Measurements from ENCODE around the gene EEF1AKMT1. TPM values are rescaled to one million over a fixed set of nuclear protein-coding genes. Genes with fewer than 3 reads are reported as not detected.

EEF1AKMT1 gene, protein sequence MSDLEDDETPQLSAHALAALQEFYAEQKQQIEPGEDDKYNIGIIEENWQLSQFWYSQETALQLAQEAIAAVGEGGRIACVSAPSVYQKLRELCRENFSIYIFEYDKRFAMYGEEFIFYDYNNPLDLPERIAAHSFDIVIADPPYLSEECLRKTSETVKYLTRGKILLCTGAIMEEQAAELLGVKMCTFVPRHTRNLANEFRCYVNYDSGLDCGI
- total RNA-seq, result 10 to 100 TPM; 13.1 to 18.6 TPM
- polyA plus RNA-seq (ENCODE audit: insufficient read length in 2 of 2), result 10 to 100 TPM; 18.2 to 20.8 TPM
- long read RNA-seq, donor 1, transcript EEF1AKMT1-202 (5 exons, 1,042 nt), result major isoform, 9 of 9 reads
- long read RNA-seq, donor 1, partial matches to known transcripts, result 0 of 9 reads
- long read RNA-seq, donor 1, other reads (novel, unspliced or antisense), result 0 of 9 reads
- long read RNA-seq, donor 2, transcript EEF1AKMT1-202 (5 exons, 1,042 nt), result major isoform, 5 of 5 reads
- long read RNA-seq, donor 2, partial matches to known transcripts, result 0 of 5 reads
- long read RNA-seq, donor 2, other reads (novel, unspliced or antisense), result 0 of 5 reads
- long read RNA-seq, donor 3, transcript EEF1AKMT1-202 (5 exons, 1,042 nt), result major isoform, 6 of 6 reads
- long read RNA-seq, donor 3, partial matches to known transcripts, result 0 of 6 reads
- long read RNA-seq, donor 3, other reads (novel, unspliced or antisense), result 0 of 6 reads
- long read RNA-seq, donor 4, partial matches to known transcripts, result 0 of 3 reads
- long read RNA-seq, donor 4, other reads (novel, unspliced or antisense), result 0 of 3 reads

DNA sequence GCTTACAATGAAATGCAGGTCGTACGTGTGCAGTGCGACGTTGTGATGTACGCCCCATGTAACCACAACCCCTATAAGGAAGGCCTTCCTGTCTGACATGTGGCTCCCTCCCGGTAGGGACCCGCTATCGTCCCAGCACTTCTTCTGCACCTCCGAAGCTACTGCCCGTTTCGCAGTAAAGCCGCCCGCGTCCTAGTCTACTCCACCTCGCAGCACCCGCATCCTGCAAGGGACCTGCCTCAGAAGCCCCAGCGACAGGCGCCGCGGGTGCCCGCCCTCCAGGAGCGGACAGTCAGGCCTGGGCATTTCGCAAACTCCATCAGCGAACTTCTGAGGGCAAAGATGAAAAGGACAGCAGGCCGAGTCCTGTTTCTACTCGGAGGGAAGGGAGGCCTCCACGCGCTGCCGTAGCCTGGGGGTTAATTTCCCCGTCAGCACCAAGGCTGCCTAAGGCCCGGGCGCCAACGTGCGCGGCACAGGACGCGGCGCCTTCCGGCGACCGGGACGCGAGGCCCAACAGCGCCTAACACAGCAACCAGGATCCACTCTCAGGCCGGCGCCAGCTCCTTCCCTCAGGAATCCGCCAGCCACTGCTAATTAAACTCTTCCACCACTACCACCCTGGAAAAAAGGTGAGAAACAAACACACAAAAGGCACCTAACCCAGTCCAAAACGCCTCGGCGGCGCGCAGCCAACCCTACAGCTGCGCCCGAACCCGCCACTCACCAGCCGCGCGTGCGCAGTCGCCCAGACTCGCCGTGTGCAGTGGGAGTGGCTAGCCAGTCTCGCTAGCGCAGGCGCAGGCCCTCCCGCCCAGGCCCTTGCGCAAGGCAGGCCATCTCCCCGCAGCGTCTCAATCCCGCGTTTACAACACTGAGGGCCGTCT lies at the start of gene EEF1AKMT1:
EEF1AKMT1 (minus strand) TSS at position 768 of the 887 bp plus-strand sequence. CDS start 16,363 bp downstream, outside the sequence.
- Histone ChIP-seq H3K4me1 (ENCODE audit: control insufficient read depth, insufficient read depth, low read length) (peaks cover 5% of the 10 kb centered on the region), H3K27ac (ENCODE audit: low read depth, low read length) (peak within 1 kb of the TSS; percentile 88), H3K4me3 (ENCODE audit: low read depth, low read length) (peak within 1 kb of the TSS; percentile 77), H3K27me3 (ENCODE audit: control insufficient read depth, insufficient read depth, low read length) (no peaks in the 10 kb centered on the region), H3K36me3 (ENCODE audit: control insufficient read depth, insufficient read depth, low read length) (no peaks in the 10 kb centered on the region), H3K9me3 (ENCODE audit: control insufficient read depth, insufficient read depth, low read length) (peaks cover 2% of the 10 kb centered on the region)
- WGBS (ENCODE audit: insufficient coverage), result under 1% methylated on average over 68 of the region's 72 CpGs
- peak; percentile 86 to 98 (median 92) for DNase-seq (ENCODE audit: low read depth in 4 of 6, low spot score in 6 of 6)

DNA sequence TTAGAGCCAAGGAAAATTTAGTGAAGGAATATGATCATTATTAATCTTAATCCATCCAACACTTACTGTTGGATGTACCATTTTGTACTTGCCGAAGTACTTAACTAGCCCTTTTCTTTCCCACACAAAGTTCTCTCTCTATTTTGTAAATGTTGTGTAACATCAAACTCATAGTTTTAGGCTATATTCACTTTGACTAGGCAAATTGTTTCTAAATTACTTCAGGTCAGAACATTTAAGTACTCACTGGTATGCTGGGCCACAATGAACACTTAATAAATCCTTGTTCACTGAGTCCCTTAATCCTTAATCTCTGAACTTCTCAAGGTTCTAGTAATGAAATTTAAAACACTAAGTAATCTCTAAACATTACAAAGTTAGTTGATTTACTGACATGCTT lies 49.3 kb upstream of the EEF1AKMT1 start:
- no peaks in the 10 kb centered on the region for H3K36me3 ChIP-seq (ENCODE audit: control insufficient read depth, insufficient read depth, low read length)
- whole genome bisulfite sequencing (ENCODE audit: insufficient coverage), result no CpG with 5 or more reads among the region's 1 CpG
- H3K4me3 ChIP-seq (ENCODE audit: low read depth, low read length), result no peak overlapping the region
- no peaks in the 10 kb centered on the region for H3K4me1 ChIP-seq (ENCODE audit: control insufficient read depth, insufficient read depth, low read length)
- no peaks in the 10 kb centered on the region for H3K9me3 ChIP-seq (ENCODE audit: control insufficient read depth, insufficient read depth, low read length)
- H3K27ac ChIP-seq (ENCODE audit: low read depth, low read length), result no peak overlapping the region
- no peak for DNase-seq (ENCODE audit: low read depth in 4 of 6, low spot score in 6 of 6)
- H3K27me3 ChIP-seq (ENCODE audit: control insufficient read depth, insufficient read depth, low read length), result no peaks in the 10 kb centered on the region

DNA sequence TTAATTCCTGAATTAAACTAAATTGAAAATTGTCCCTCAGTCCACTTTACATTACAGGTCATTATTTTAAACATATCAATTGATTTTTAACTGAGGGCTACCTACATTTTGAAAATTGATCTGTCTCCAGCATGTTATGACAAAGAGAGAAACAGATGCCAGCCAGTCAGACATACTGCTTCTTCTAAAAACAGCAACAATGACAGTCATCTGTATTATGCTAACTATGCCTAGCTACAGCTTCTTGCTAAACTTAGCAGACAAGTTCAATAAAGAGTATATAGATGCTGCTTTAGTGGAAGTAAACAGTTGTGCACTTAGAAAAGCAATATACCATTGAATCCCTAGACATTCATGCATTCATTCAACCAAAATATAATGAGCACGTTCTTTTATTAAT lies 48.6 kb upstream of the EEF1AKMT1 start:
- WGBS (ENCODE audit: insufficient coverage), result no CpG with 5 or more reads among the region's 1 CpG
- Histone ChIP-seq H3K27me3 (ENCODE audit: control insufficient read depth, insufficient read depth, low read length) (no peaks in the 10 kb centered on the region), H3K9me3 (ENCODE audit: control insufficient read depth, insufficient read depth, low read length) (no peaks in the 10 kb centered on the region), H3K4me1 (ENCODE audit: control insufficient read depth, insufficient read depth, low read length) (no peaks in the 10 kb centered on the region), H3K27ac (ENCODE audit: low read depth, low read length) (no peak overlapping the region), H3K36me3 (ENCODE audit: control insufficient read depth, insufficient read depth, low read length) (no peaks in the 10 kb centered on the region), H3K4me3 (ENCODE audit: low read depth, low read length) (no peak overlapping the region)
- DNase-seq (ENCODE audit: low read depth in 4 of 6, low spot score in 6 of 6), result no peak

DNA sequence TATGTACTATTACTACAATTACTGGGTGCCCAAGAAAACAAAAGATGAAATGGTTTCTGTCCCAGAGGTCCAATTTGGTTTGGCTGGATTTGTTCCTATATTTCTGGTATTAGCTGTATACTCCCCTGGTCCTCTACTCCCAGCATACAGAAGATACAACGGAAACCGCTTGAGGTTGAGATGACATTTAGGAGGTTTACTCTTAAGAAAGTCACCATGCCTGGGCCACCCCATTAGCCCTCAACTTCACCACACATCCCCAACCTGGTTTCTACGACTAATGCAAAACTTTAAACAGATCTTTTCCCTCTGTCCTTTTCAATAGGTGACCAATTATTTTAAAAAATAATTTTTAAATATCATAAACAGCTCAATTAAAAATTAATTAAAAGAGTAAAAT lies 46.0 kb upstream of the EEF1AKMT1 start:
- Histone ChIP-seq H3K27me3 (ENCODE audit: control insufficient read depth, insufficient read depth, low read length) (no peaks in the 10 kb centered on the region), H3K4me1 (ENCODE audit: control insufficient read depth, insufficient read depth, low read length) (no peaks in the 10 kb centered on the region), H3K27ac (ENCODE audit: low read depth, low read length) (no peak overlapping the region), H3K9me3 (ENCODE audit: control insufficient read depth, insufficient read depth, low read length) (no peaks in the 10 kb centered on the region), H3K4me3 (ENCODE audit: low read depth, low read length) (no peak overlapping the region), H3K36me3 (ENCODE audit: control insufficient read depth, insufficient read depth, low read length) (no peaks in the 10 kb centered on the region)
- WGBS (ENCODE audit: insufficient coverage), result no CpG with 5 or more reads among the region's 3 CpGs
- DNase-seq (ENCODE audit: low read depth in 4 of 6, low spot score in 6 of 6), result no peak

- no peak for DNase-seq (ENCODE audit: low read depth in 4 of 6, low spot score in 6 of 6)
- Histone ChIP-seq H3K27ac (ENCODE audit: low read depth, low read length) (no peak overlapping the region), H3K9me3 (ENCODE audit: control insufficient read depth, insufficient read depth, low read length) (no peaks in the 10 kb centered on the region), H3K4me1 (ENCODE audit: control insufficient read depth, insufficient read depth, low read length) (no peaks in the 10 kb centered on the region), H3K36me3 (ENCODE audit: control insufficient read depth, insufficient read depth, low read length) (no peaks in the 10 kb centered on the region), H3K4me3 (ENCODE audit: low read depth, low read length) (no peak overlapping the region), H3K27me3 (ENCODE audit: control insufficient read depth, insufficient read depth, low read length) (no peaks in the 10 kb centered on the region)
- WGBS (ENCODE audit: insufficient coverage), result no CpG with 5 or more reads among the region's 1 CpG
These were observed 41.7 kb upstream of the EEF1AKMT1 start for GRCh38 chr13:20815464-20815863.

GRCh38 chr13:20814224-20814910 lies 40.6 kb upstream of the EEF1AKMT1 start:
- DNase-seq (ENCODE audit: low read depth in 4 of 6, low spot score in 6 of 6), result peak in 1 of 6 donors; percentile 35
- Histone ChIP-seq H3K27ac (ENCODE audit: low read depth, low read length) (no peak overlapping the region), H3K4me3 (ENCODE audit: low read depth, low read length) (no peak overlapping the region), H3K9me3 (ENCODE audit: control insufficient read depth, insufficient read depth, low read length) (no peaks in the 10 kb centered on the region), H3K4me1 (ENCODE audit: control insufficient read depth, insufficient read depth, low read length) (no peaks in the 10 kb centered on the region), H3K36me3 (ENCODE audit: control insufficient read depth, insufficient read depth, low read length) (no peaks in the 10 kb centered on the region), H3K27me3 (ENCODE audit: control insufficient read depth, insufficient read depth, low read length) (no peaks in the 10 kb centered on the region)
- no CpG with 5 or more reads among the region's 5 CpGs for WGBS (ENCODE audit: insufficient coverage)

- H3K9me3 ChIP-seq (ENCODE audit: control insufficient read depth, insufficient read depth, low read length), result no peaks in the 10 kb centered on the region
- no peak for DNase-seq (ENCODE audit: low read depth in 4 of 6, low spot score in 6 of 6)
- no peaks in the 10 kb centered on the region for H3K27me3 ChIP-seq (ENCODE audit: control insufficient read depth, insufficient read depth, low read length)
- no peaks in the 10 kb centered on the region for H3K4me1 ChIP-seq (ENCODE audit: control insufficient read depth, insufficient read depth, low read length)
- H3K36me3 ChIP-seq (ENCODE audit: control insufficient read depth, insufficient read depth, low read length), result no peaks in the 10 kb centered on the region
- WGBS (ENCODE audit: insufficient coverage), result 100% methylated on average over 1 of the region's 7 CpGs
- no peak overlapping the region for H3K4me3 ChIP-seq (ENCODE audit: low read depth, low read length)
- H3K27ac ChIP-seq (ENCODE audit: low read depth, low read length), result no peak overlapping the region
These were observed 39.1 kb upstream of the EEF1AKMT1 start for GRCh38 chr13:20812890-20813289.

DNA sequence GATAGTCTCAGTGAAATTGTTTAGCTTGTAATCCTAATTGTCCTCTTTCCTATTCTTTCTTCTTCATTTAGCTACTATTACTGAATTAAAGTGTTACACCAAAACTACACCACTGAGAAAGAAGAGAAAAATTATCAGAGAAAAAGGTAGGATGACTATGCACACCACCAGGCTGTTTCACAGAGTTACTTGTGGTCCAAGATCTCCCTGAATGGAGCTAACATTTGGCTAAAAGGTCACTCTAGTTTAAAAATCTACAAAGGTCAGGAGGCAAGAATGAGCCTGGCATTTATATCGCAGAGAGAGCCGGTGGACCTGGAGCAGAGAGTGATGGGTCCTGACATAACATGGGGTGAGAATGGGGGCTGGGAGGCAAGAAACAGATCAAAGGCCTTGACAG lies 37.0 kb upstream of the EEF1AKMT1 start:
- Histone ChIP-seq H3K4me3 (ENCODE audit: low read depth, low read length) (no peak overlapping the region), H3K27ac (ENCODE audit: low read depth, low read length) (no peak overlapping the region), H3K9me3 (ENCODE audit: control insufficient read depth, insufficient read depth, low read length) (no peaks in the 10 kb centered on the region), H3K36me3 (ENCODE audit: control insufficient read depth, insufficient read depth, low read length) (peaks cover 5% of the 10 kb centered on the region), H3K27me3 (ENCODE audit: control insufficient read depth, insufficient read depth, low read length) (no peaks in the 10 kb centered on the region), H3K4me1 (ENCODE audit: control insufficient read depth, insufficient read depth, low read length) (no peaks in the 10 kb centered on the region)
- DNase-seq (ENCODE audit: low read depth in 4 of 6, low spot score in 6 of 6), result no peak
- 83% methylated on average over 2 of the region's 2 CpGs for WGBS (ENCODE audit: insufficient coverage)

GRCh38 chr13:20808874-20809273 lies 35.1 kb upstream of the EEF1AKMT1 start:
- Histone ChIP-seq H3K4me3 (ENCODE audit: low read depth, low read length) (no peak overlapping the region), H3K9me3 (ENCODE audit: control insufficient read depth, insufficient read depth, low read length) (no peaks in the 10 kb centered on the region), H3K36me3 (ENCODE audit: control insufficient read depth, insufficient read depth, low read length) (peaks cover 5% of the 10 kb centered on the region), H3K27ac (ENCODE audit: low read depth, low read length) (no peak overlapping the region), H3K4me1 (ENCODE audit: control insufficient read depth, insufficient read depth, low read length) (no peaks in the 10 kb centered on the region), H3K27me3 (ENCODE audit: control insufficient read depth, insufficient read depth, low read length) (no peaks in the 10 kb centered on the region)
- WGBS (ENCODE audit: insufficient coverage), result 100% methylated on average over 1 of the region's 4 CpGs
- no peak for DNase-seq (ENCODE audit: low read depth in 4 of 6, low spot score in 6 of 6)
